Measurements from ENCODE around the gene AKR7A3.
"Not testable (repeated sequence)": the region's sequence is repeated elsewhere in the genome, so short reads cannot be mapped to it uniquely, and the experiment has no call there.

The AKR7A3 gene

GRCh38 chr1:19317126-19317910, 28.7 kb upstream of the AKR7A3 start:
- DNase-seq (ENCODE audit: low read depth) = no peak

- no peak for DNase-seq (ENCODE audit: low read depth)
Observed at GRCh38 chr1:19315378-19316198, 27.0 kb upstream of the AKR7A3 start.

GRCh38 chr1:19313961-19314882, 25.7 kb upstream of the AKR7A3 start:
- no peak for DNase-seq (ENCODE audit: low read depth)

- no peak for DNase-seq (ENCODE audit: low read depth)
Observed at GRCh38 chr1:19313636-19313959, 25.0 kb upstream of the AKR7A3 start.

- no peak for DNase-seq (ENCODE audit: low read depth)
Observed at GRCh38 chr1:19312782-19313635, 24.4 kb upstream of the AKR7A3 start.

GRCh38 chr1:19311931-19312781, 23.6 kb upstream of the AKR7A3 start, which contains the start of the genes AKR7A2 and SLC66A1:
Gene AKR7A2, minus strand, starts transcription at chr1:19312144. Its CDS starts 20 bp downstream, at chr1:19312124.
Gene SLC66A1, plus strand, starts transcription at chr1:19312326. Its CDS starts 5,352 bp downstream, at chr1:19317678.
- peak; percentile 60 for DNase-seq (ENCODE audit: low read depth)

GRCh38 chr1:19311503-19311930, 22.9 kb upstream of the AKR7A3 start:
- no peak for DNase-seq (ENCODE audit: low read depth)

GRCh38 chr1:19310720-19311502, 22.3 kb upstream of the AKR7A3 start:
- DNase-seq (ENCODE audit: low read depth) = no peak

- DNase-seq (ENCODE audit: low read depth) = no peak
Observed at GRCh38 chr1:19310061-19310460, 21.5 kb upstream of the AKR7A3 start.

GRCh38 chr1:19309123-19309813, 20.7 kb upstream of the AKR7A3 start:
- DNase-seq (ENCODE audit: low read depth) = peak; percentile 31

- DNase-seq (ENCODE audit: low read depth) = no peak
Observed at GRCh38 chr1:19308509-19308907, 19.9 kb upstream of the AKR7A3 start.

GRCh38 chr1:19307794-19308508, 19.4 kb upstream of the AKR7A3 start:
- DNase-seq (ENCODE audit: low read depth) = no peak

GRCh38 chr1:19306941-19307340, 18.4 kb upstream of the AKR7A3 start:
- DNase-seq (ENCODE audit: low read depth) = no peak

GRCh38 chr1:19305880-19306279, 17.3 kb upstream of the AKR7A3 start:
- DNase-seq (ENCODE audit: low read depth) = no peak

- not testable (repeated sequence) for DNase-seq (ENCODE audit: low read depth)
Observed at GRCh38 chr1:19304081-19304480, 15.5 kb upstream of the AKR7A3 start.

- DNase-seq (ENCODE audit: low read depth) = no peak
Observed at GRCh38 chr1:19300211-19300610, 11.6 kb upstream of the AKR7A3 start.

GRCh38 chr1:19294638-19295037, 6.1 kb upstream of the AKR7A3 start:
- no peak for DNase-seq (ENCODE audit: low read depth)

- DNase-seq (ENCODE audit: low read depth) = no peak
Observed at GRCh38 chr1:19289244-19289643, 674 bp upstream of the AKR7A3 start.
